ENCODE data around the gene CACNA1D. TPM values are rescaled to one million over a fixed set of nuclear protein-coding genes. Genes with fewer than 3 reads are reported as not detected.

The CACNA1D gene
- polyA plus RNA-seq, 4 donors: 2.2 to 133 (median 6.2) TPM

DNA sequence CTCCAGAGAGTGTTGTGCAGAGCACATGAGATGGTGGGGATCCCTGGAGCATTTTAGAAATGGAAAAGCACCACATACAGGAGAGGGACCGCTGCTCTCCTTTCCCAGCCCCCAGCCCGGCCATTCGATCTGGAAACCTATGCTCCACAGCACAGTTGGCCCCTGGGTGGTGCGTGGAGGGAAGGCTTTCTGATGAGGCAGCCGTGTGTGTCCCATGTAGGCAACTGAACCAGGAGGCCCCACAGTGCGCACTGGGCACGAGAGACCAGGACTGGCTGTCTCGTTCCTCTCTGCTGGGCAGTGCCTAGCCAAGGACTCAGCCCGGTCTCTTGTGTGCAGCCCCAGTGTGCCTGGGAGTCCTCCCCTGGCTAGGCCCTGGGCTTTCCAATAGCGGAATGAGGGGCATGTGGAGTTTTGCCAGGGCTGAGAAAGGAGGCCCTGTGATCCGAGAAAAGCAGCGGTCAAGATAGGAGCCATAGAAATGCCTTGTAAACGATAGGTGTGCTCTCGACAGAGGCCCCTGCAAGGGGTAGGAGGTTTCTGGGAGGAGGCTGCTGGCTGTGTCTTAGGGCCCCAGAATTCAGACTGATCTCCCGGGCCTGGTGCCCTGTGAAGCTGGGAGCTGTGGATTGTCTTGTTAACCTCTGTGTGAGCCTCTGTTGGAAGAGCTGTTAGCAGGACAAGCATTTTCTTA lies 312.9 kb downstream of the CACNA1D start:
- DNase-seq: peak in 1 of 2 donors; percentile 54
- H3K4me1 ChIP-seq (ENCODE audit: control insufficient read depth in 3 of 3, insufficient read depth in 2 of 3, low read depth in 1 of 3, low read length in 2 of 3): peaks cover 0 to 20% (median 0%) of the 10 kb centered on the region in 3 donors
- H3K4me3 ChIP-seq (ENCODE audit: low read depth in 1 of 3, low read length in 3 of 3): no peak overlapping the region
- peaks cover 0 to 60% (median 0%) of the 10 kb centered on the region in 3 donors for H3K36me3 ChIP-seq (ENCODE audit: control insufficient read depth in 3 of 3, insufficient read depth in 2 of 3, low read depth in 1 of 3, low read length in 3 of 3)
- FAIRE-seq: no peak
- H3K27me3 ChIP-seq (ENCODE audit: control insufficient read depth in 3 of 3, insufficient read depth in 3 of 3, low read length in 3 of 3): no peaks in the 10 kb centered on the region
- H3K9me3 ChIP-seq (ENCODE audit: control insufficient read depth in 2 of 2, insufficient read depth in 1 of 2, low read depth in 1 of 2, low read length in 1 of 2): no peaks in the 10 kb centered on the region
- WGBS, 3 donors: 63 to 79% (median 69%) methylated on average over 15 of the region's 15 CpGs
- peak overlapping the region in 1 of 3 donors; percentile 71 for H3K27ac ChIP-seq (ENCODE audit: low read depth in 1 of 3, low read length in 2 of 3)

DNA sequence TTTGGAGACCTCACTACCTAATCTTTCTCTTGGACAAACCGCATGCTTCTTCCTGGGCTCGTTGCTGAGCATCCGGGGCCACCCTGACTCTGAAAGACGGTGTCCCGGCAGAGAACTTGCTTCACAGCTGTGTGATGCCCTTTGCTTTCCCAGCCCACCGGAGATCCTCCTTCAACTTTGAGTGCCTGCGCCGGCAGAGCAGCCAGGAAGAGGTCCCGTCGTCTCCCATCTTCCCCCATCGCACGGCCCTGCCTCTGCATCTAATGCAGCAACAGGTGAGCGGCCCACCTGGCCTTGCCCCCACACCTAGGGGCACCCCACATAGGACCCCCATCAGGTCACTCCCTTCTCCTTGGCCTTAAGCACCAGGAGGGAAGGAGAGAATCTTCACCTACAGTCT lies 314.1 kb downstream of the CACNA1D start:
- 92 to 94% (median 93%) methylated on average over 13 of the region's 13 CpGs for WGBS, 3 donors
- peaks cover 0 to 56% (median 0%) of the 10 kb centered on the region in 3 donors for H3K36me3 ChIP-seq (ENCODE audit: control insufficient read depth in 3 of 3, insufficient read depth in 2 of 3, low read depth in 1 of 3, low read length in 3 of 3)
- peaks cover 0 to 20% (median 0%) of the 10 kb centered on the region in 3 donors for H3K4me1 ChIP-seq (ENCODE audit: control insufficient read depth in 3 of 3, insufficient read depth in 2 of 3, low read depth in 1 of 3, low read length in 2 of 3)
- H3K9me3 ChIP-seq (ENCODE audit: control insufficient read depth in 2 of 2, insufficient read depth in 1 of 2, low read depth in 1 of 2, low read length in 1 of 2): no peaks in the 10 kb centered on the region
- DNase-seq (no peak), FAIRE-seq (no peak)
- H3K4me3 ChIP-seq (ENCODE audit: low read depth in 1 of 3, low read length in 3 of 3): no peak overlapping the region
- no peaks in the 10 kb centered on the region for H3K27me3 ChIP-seq (ENCODE audit: control insufficient read depth in 3 of 3, insufficient read depth in 3 of 3, low read length in 3 of 3)
- no peak overlapping the region for H3K27ac ChIP-seq (ENCODE audit: low read depth in 1 of 3, low read length in 2 of 3)

DNA sequence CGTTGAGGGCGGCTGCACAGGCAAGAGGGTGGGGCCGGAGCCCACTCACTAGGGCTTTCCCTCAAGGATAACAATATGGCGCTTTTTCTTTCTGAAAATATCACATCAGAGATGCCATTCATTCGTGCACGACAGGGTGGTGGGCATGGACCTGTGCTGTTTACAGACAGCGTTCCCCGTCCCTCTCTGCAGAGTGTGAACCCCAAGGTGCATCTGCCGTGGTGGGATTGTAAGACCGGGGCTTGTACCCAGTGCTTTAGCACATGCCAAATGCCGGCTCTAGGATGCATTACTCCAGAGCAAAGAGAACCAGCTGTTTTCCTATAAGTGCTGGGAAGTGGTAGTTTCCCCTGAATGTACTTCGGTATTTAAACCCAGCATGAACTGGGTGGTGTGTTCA lies 314.9 kb downstream of the CACNA1D start:
- H3K27ac ChIP-seq (ENCODE audit: low read depth in 1 of 3, low read length in 2 of 3): no peak overlapping the region
- 86 to 92% (median 91%) methylated on average over 12 of the region's 12 CpGs for WGBS, 3 donors
- H3K9me3 ChIP-seq (ENCODE audit: control insufficient read depth in 2 of 2, insufficient read depth in 1 of 2, low read depth in 1 of 2, low read length in 1 of 2): no peaks in the 10 kb centered on the region
- H3K4me1 ChIP-seq (ENCODE audit: control insufficient read depth in 3 of 3, insufficient read depth in 2 of 3, low read depth in 1 of 3, low read length in 2 of 3): peaks cover 0 to 20% (median 0%) of the 10 kb centered on the region in 3 donors
- H3K36me3 ChIP-seq (ENCODE audit: control insufficient read depth in 3 of 3, insufficient read depth in 2 of 3, low read depth in 1 of 3, low read length in 3 of 3): peaks cover 0 to 54% (median 0%) of the 10 kb centered on the region in 3 donors
- no peak for DNase-seq
- H3K4me3 ChIP-seq (ENCODE audit: low read depth in 1 of 3, low read length in 3 of 3): no peak overlapping the region
- H3K27me3 ChIP-seq (ENCODE audit: control insufficient read depth in 3 of 3, insufficient read depth in 3 of 3, low read length in 3 of 3): no peaks in the 10 kb centered on the region
- no peak for FAIRE-seq

DNA sequence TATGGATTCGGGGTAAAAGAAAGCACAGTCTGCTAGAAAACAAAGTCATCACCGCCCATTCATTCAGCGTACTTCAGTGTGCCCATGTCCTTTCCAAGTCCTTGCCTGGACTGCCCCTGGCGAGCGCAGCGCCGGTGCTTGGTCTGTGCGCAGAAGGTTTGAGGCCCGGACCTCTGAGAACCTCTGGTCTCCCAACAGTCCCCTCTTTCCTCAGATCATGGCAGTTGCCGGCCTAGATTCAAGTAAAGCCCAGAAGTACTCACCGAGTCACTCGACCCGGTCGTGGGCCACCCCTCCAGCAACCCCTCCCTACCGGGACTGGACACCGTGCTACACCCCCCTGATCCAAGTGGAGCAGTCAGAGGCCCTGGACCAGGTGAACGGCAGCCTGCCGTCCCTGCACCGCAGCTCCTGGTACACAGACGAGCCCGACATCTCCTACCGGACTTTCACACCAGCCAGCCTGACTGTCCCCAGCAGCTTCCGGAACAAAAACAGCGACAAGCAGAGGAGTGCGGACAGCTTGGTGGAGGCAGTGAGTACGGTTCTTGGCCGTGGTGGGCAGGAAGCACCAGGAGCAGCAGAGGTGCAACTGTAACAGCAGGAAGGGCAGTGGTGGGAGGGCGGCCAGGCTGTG lies 315.5 kb downstream of the CACNA1D start:
- H3K4me1 ChIP-seq (ENCODE audit: control insufficient read depth in 3 of 3, insufficient read depth in 2 of 3, low read depth in 1 of 3, low read length in 2 of 3): peaks cover 0 to 20% (median 0%) of the 10 kb centered on the region in 3 donors

DNA sequence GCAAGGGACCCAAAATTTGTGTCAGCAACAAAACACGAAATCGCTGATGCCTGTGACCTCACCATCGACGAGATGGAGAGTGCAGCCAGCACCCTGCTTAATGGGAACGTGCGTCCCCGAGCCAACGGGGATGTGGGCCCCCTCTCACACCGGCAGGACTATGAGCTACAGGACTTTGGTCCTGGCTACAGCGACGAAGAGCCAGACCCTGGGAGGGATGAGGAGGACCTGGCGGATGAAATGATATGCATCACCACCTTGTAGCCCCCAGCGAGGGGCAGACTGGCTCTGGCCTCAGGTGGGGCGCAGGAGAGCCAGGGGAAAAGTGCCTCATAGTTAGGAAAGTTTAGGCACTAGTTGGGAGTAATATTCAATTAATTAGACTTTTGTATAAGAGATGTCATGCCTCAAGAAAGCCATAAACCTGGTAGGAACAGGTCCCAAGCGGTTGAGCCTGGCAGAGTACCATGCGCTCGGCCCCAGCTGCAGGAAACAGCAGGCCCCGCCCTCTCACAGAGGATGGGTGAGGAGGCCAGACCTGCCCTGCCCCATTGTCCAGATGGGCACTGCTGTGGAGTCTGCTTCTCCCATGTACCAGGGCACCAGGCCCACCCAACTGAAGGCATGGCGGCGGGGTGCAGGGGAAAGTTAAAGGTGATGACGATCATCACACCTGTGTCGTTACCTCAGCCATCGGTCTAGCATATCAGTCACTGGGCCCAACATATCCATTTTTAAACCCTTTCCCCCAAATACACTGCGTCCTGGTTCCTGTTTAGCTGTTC lies 316.9 kb downstream of the CACNA1D start:
- FAIRE-seq: no peak

More for the DNA sequence above, 315.5 kb downstream of the CACNA1D start:
- FAIRE-seq (no peak), DNase-seq (no peak)
- Histone ChIP-seq H3K27me3 (ENCODE audit: control insufficient read depth in 3 of 3, insufficient read depth in 3 of 3, low read length in 3 of 3) (no peaks in the 10 kb centered on the region), H3K4me3 (ENCODE audit: low read depth in 1 of 3, low read length in 3 of 3) (no peak overlapping the region), H3K9me3 (ENCODE audit: control insufficient read depth in 2 of 2, insufficient read depth in 1 of 2, low read depth in 1 of 2, low read length in 1 of 2) (no peaks in the 10 kb centered on the region), H3K27ac (ENCODE audit: low read depth in 1 of 3, low read length in 2 of 3) (no peak overlapping the region), H3K36me3 (ENCODE audit: control insufficient read depth in 3 of 3, insufficient read depth in 2 of 3, low read depth in 1 of 3, low read length in 3 of 3) (peaks cover 0 to 53% (median 0%) of the 10 kb centered on the region in 3 donors)
- WGBS, 3 donors: 90 to 95% (median 90%) methylated on average over 28 of the region's 28 CpGs

DNA sequence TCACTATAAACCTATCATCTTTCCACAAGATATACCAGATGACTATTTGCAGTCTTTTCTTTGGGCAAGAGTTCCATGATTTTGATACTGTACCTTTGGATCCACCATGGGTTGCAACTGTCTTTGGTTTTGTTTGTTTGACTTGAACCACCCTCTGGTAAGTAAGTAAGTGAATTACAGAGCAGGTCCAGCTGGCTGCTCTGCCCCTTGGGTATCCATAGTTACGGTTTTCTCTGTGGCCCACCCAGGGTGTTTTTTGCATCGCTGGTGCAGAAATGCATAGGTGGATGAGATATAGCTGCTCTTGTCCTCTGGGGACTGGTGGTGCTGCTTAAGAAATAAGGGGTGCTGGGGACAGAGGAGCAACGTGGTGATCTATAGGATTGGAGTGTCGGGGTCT lies 318.0 kb downstream of the CACNA1D start:
- no peak overlapping the region for H3K27ac ChIP-seq (ENCODE audit: low read depth in 1 of 3, low read length in 2 of 3)
- DNase-seq (no peak), FAIRE-seq (no peak)
- no peak overlapping the region for H3K4me3 ChIP-seq (ENCODE audit: low read depth in 1 of 3, low read length in 3 of 3)
- H3K4me1 ChIP-seq (ENCODE audit: control insufficient read depth in 3 of 3, insufficient read depth in 2 of 3, low read depth in 1 of 3, low read length in 2 of 3): peaks cover 0 to 6% (median 0%) of the 10 kb centered on the region in 3 donors
- no peaks in the 10 kb centered on the region for H3K9me3 ChIP-seq (ENCODE audit: control insufficient read depth in 2 of 2, insufficient read depth in 1 of 2, low read depth in 1 of 2, low read length in 1 of 2)
- 73 to 86% (median 84%) methylated on average over 4 of the region's 4 CpGs for WGBS, 3 donors
- peaks cover 0 to 66% (median 0%) of the 10 kb centered on the region in 3 donors for H3K36me3 ChIP-seq (ENCODE audit: control insufficient read depth in 3 of 3, insufficient read depth in 2 of 3, low read depth in 1 of 3, low read length in 3 of 3)
- no peaks in the 10 kb centered on the region for H3K27me3 ChIP-seq (ENCODE audit: control insufficient read depth in 3 of 3, insufficient read depth in 3 of 3, low read length in 3 of 3)

More for the DNA sequence above, 316.9 kb downstream of the CACNA1D start:
- Histone ChIP-seq H3K4me1 (ENCODE audit: control insufficient read depth in 3 of 3, insufficient read depth in 2 of 3, low read depth in 1 of 3, low read length in 2 of 3) (peaks cover 0 to 17% (median 0%) of the 10 kb centered on the region in 3 donors), H3K4me3 (ENCODE audit: low read depth in 1 of 3, low read length in 3 of 3) (no peak overlapping the region), H3K36me3 (ENCODE audit: control insufficient read depth in 3 of 3, insufficient read depth in 2 of 3, low read depth in 1 of 3, low read length in 3 of 3) (peaks cover 0 to 56% (median 0%) of the 10 kb centered on the region in 3 donors), H3K27ac (ENCODE audit: low read depth in 1 of 3, low read length in 2 of 3) (no peak overlapping the region), H3K9me3 (ENCODE audit: control insufficient read depth in 2 of 2, insufficient read depth in 1 of 2, low read depth in 1 of 2, low read length in 1 of 2) (no peaks in the 10 kb centered on the region), H3K27me3 (ENCODE audit: control insufficient read depth in 3 of 3, insufficient read depth in 3 of 3, low read length in 3 of 3) (no peaks in the 10 kb centered on the region)
- WGBS, 3 donors: 91 to 92% (median 91%) methylated on average over 24 of the region's 24 CpGs
- no peak for DNase-seq

DNA sequence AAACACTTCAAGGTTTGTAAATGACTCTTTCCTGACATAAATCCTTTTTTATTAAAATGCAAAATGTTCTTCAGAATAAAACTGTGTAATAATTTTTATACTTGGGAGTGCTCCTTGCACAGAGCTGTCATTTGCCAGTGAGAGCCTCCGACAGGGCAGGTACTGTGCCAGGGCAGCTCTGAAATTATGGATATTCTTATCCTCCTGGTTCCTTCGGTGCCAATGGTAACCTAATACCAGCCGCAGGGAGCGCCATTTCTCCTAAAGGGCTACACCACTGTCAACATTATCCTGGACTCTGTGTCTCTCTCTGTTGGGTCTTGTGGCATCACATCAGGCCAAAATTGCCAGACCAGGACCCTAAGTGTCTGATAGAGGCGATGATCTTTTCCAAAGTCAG lies 318.8 kb downstream of the CACNA1D start:
- WGBS, 3 donors: 92 to 94% (median 94%) methylated on average over 5 of the region's 5 CpGs
- no peaks in the 10 kb centered on the region for H3K9me3 ChIP-seq (ENCODE audit: control insufficient read depth in 2 of 2, insufficient read depth in 1 of 2, low read depth in 1 of 2, low read length in 1 of 2)
- no peak overlapping the region for H3K27ac ChIP-seq (ENCODE audit: low read depth in 1 of 3, low read length in 2 of 3)
- H3K27me3 ChIP-seq (ENCODE audit: control insufficient read depth in 3 of 3, insufficient read depth in 3 of 3, low read length in 3 of 3): no peaks in the 10 kb centered on the region
- H3K36me3 ChIP-seq (ENCODE audit: control insufficient read depth in 3 of 3, insufficient read depth in 2 of 3, low read depth in 1 of 3, low read length in 3 of 3): peaks cover 0 to 73% (median under 1%) of the 10 kb centered on the region in 3 donors
- DNase-seq (no peak), FAIRE-seq (no peak)
- H3K4me3 ChIP-seq (ENCODE audit: low read depth in 1 of 3, low read length in 3 of 3): no peak overlapping the region
- H3K4me1 ChIP-seq (ENCODE audit: control insufficient read depth in 3 of 3, insufficient read depth in 2 of 3, low read depth in 1 of 3, low read length in 2 of 3): peaks cover 0 to 2% (median 0%) of the 10 kb centered on the region in 3 donors

DNA sequence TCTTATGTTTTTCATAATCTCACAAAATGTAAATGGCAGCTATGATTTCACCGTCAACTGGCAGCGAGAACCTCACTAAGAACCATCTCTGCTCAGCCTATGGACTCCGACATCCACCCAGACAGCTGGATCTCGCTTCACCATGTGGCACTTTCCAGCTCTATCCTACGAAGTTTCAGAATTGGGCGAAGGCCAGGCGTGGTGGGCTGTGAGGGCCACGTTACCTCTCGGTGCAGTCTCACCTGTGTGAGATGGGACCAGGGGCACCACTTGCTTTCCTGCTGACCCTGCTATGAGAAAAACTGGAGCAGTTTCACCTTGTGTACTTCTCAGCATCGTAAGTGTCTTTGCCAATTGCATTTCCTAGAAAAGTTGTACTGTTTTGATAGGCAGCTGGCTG lies 319.5 kb downstream of the CACNA1D start:
- peaks cover 0 to 5% (median 0%) of the 10 kb centered on the region in 3 donors for H3K4me1 ChIP-seq (ENCODE audit: control insufficient read depth in 3 of 3, insufficient read depth in 2 of 3, low read depth in 1 of 3, low read length in 2 of 3)
- H3K9me3 ChIP-seq (ENCODE audit: control insufficient read depth in 2 of 2, insufficient read depth in 1 of 2, low read depth in 1 of 2, low read length in 1 of 2): no peaks in the 10 kb centered on the region
- H3K27ac ChIP-seq (ENCODE audit: low read depth in 1 of 3, low read length in 2 of 3): no peak overlapping the region
- 80 to 88% (median 82%) methylated on average over 10 of the region's 10 CpGs for WGBS, 3 donors
- peaks cover 0 to 74% (median 3%) of the 10 kb centered on the region in 3 donors for H3K36me3 ChIP-seq (ENCODE audit: control insufficient read depth in 3 of 3, insufficient read depth in 2 of 3, low read depth in 1 of 3, low read length in 3 of 3)
- no peak overlapping the region for H3K4me3 ChIP-seq (ENCODE audit: low read depth in 1 of 3, low read length in 3 of 3)
- FAIRE-seq (no peak), DNase-seq (no peak)
- H3K27me3 ChIP-seq (ENCODE audit: control insufficient read depth in 3 of 3, insufficient read depth in 3 of 3, low read length in 3 of 3): no peaks in the 10 kb centered on the region
